Measurements from ENCODE around the gene EXT2.

- TF ChIP-seq CTCF (IDR thresholded peaks at IDR 0.05) (peak; percentile 56), REST (IDR thresholded peaks at IDR 0.05; ENCODE audit: low read depth, low read length) (no peak), POLR2AphosphoS5 (IDR thresholded peaks at IDR 0.05; ENCODE audit: low read depth, low read length) (peak; percentile 30; the same call in 1 of the 2 replicates), RAD21 (IDR thresholded peaks at IDR 0.05; ENCODE audit: low read length) (peak; percentile 17; the same call in 1 of the 2 replicates), RXRA (IDR thresholded peaks at IDR 0.05; ENCODE audit: borderline replicate concordance, low read depth) (no peak), FOSL2 (IDR thresholded peaks at IDR 0.05; ENCODE audit: borderline replicate concordance, low read depth) (no peak), EZH2phosphoT487 (IDR thresholded peaks at IDR 0.05; ENCODE audit: borderline replicate concordance, low read depth) (no peak)
Measured at GRCh38 chr11:44065841-44066731, 29.4 kb upstream of the EXT2 start, which contains the start of gene ACCS.
